ENCODE results near the gene INSL3. TPM values are rescaled to one million over a fixed set of nuclear protein-coding genes. Genes with fewer than 3 reads are reported as not detected.
A peak's percentile ranks its signal among the peaks of the same experiment; 100 is the strongest.
"Not testable (repeated sequence)": the region's sequence is repeated elsewhere in the genome, so short reads cannot be mapped to it uniquely, and the experiment has no call there.

The INSL3 gene
- total and polyA plus RNA-seq, 4 experiments from 2014 or later = 1.0 to 5.3 (median 4.4) TPM

- not testable (repeated sequence) for DNase-seq; H3K4me3 Mint-ChIP-seq; H3K4me3 ChIP-seq (ENCODE audit: low read length in 2 of 2); H3K9me3 Mint-ChIP-seq; H3K9me3 ChIP-seq (ENCODE audit: control insufficient read depth in 1 of 2, low read length in 2 of 2); H3K4me1 ChIP-seq (ENCODE audit: insufficient read depth, low read length); H3K27ac ChIP-seq (ENCODE audit: low read depth, low read length); H3K27me3 Mint-ChIP-seq; H3K27ac Mint-ChIP-seq; H3K27me3 ChIP-seq (ENCODE audit: insufficient read depth, low read length)
- intact Hi-C loops (cut with micrococcal nuclease) = loop anchor here (1.0 kb wide), 3 partner anchors 67 to 79 kb away; no protein-coding TSS in a partner anchor
- H3K36me3 Mint-ChIP-seq = peaks cover 29 to 44% of the 10 kb centered on the region in 2 donors
- H3K36me3 ChIP-seq (ENCODE audit: insufficient read depth, low read length) = peaks cover 28% of the 10 kb centered on the region
- ChIA-PET POLR2A (ENCODE audit: partially characterized antibody) (interaction anchor here (1.6 kb wide), 1 partner anchor 19 kb away, joined by 4 read pairs; no protein-coding TSS in a partner anchor), CTCF (ENCODE audit: partially characterized antibody) (interaction anchor here (0.7 to 4.6 kb wide), 17 partner anchors 11 to 177 kb away, joined by 3 to 28 read pairs (median 5); partner anchors contain the start of genes B3GNT3, CCDC124, FCHO1 and JAK3)
- peaks cover 8 to 13% (median 12%) of the 10 kb centered on the region in 4 donors for H3K4me1 Mint-ChIP-seq
These were observed 37.6 kb downstream of the INSL3 start for GRCh38 chr19:17783721-17784120.

GRCh38 chr19:17780781-17781180 is 40.5 kb downstream of the INSL3 start:
- H3K4me1 Mint-ChIP-seq = peaks cover 7 to 16% (median 12%) of the 10 kb centered on the region in 4 donors
- intact Hi-C loops (cut with micrococcal nuclease) = no loop called here
- ChIA-PET POLR2A (ENCODE audit: partially characterized antibody) (interaction anchor here (0.5 to 1.0 kb wide), 2 partner anchors 30 to 488 kb away, joined by 3 to 4 read pairs; partner anchors contain the start of gene FCHO1), CTCF (ENCODE audit: partially characterized antibody) (no interaction called here)
- DNase-seq = no peak
- H3K27ac Mint-ChIP-seq = peak overlapping the region in 1 of 7 donors; percentile 12
- peaks cover 31% of the 10 kb centered on the region for H3K36me3 ChIP-seq (ENCODE audit: insufficient read depth, low read length)
- no peak overlapping the region for H3K27ac ChIP-seq (ENCODE audit: low read depth, low read length)
- H3K9me3 ChIP-seq (ENCODE audit: control insufficient read depth in 1 of 2, low read length in 2 of 2) = no peaks in the 10 kb centered on the region
- H3K4me3 ChIP-seq (ENCODE audit: low read length in 2 of 2) = no peak overlapping the region
- H3K27me3 Mint-ChIP-seq = no peaks in the 10 kb centered on the region
- peaks cover 27 to 41% of the 10 kb centered on the region in 2 donors for H3K36me3 Mint-ChIP-seq
- H3K9me3 Mint-ChIP-seq = no peaks in the 10 kb centered on the region
- H3K4me3 Mint-ChIP-seq = no peak overlapping the region
- H3K4me1 ChIP-seq (ENCODE audit: insufficient read depth, low read length) = peaks cover 6% of the 10 kb centered on the region
- no peaks in the 10 kb centered on the region for H3K27me3 ChIP-seq (ENCODE audit: insufficient read depth, low read length)

- H3K36me3 Mint-ChIP-seq = peaks cover 30 to 49% of the 10 kb centered on the region in 2 donors
- H3K27me3 ChIP-seq (ENCODE audit: insufficient read depth, low read length) = no peaks in the 10 kb centered on the region
- no peak overlapping the region for H3K4me3 Mint-ChIP-seq
- intact Hi-C loops (cut with micrococcal nuclease) = no loop called here
- peak overlapping the region in 2 of 7 donors; percentile 56 to 76 for H3K27ac Mint-ChIP-seq
- H3K9me3 ChIP-seq (ENCODE audit: control insufficient read depth in 1 of 2, low read length in 2 of 2) = no peaks in the 10 kb centered on the region
- POLR2A ChIA-PET (ENCODE audit: partially characterized antibody) = no interaction called here
- H3K9me3 Mint-ChIP-seq = no peaks in the 10 kb centered on the region
- CTCF ChIA-PET (ENCODE audit: partially characterized antibody) = interaction anchor here (1.0 to 1.9 kb wide), 2 partner anchors 75 to 76 kb away, joined by 3 to 7 read pairs; no protein-coding TSS in a partner anchor
- peaks cover 28% of the 10 kb centered on the region for H3K36me3 ChIP-seq (ENCODE audit: insufficient read depth, low read length)
- no peak overlapping the region for H3K4me3 ChIP-seq (ENCODE audit: low read length in 2 of 2)
- H3K27ac ChIP-seq (ENCODE audit: low read depth, low read length) = no peak overlapping the region
- no peak for DNase-seq
- H3K27me3 Mint-ChIP-seq = no peaks in the 10 kb centered on the region
- peaks cover 4% of the 10 kb centered on the region for H3K4me1 ChIP-seq (ENCODE audit: insufficient read depth, low read length)
- H3K4me1 Mint-ChIP-seq = peaks cover 6 to 14% (median 10%) of the 10 kb centered on the region in 4 donors
These were observed 42.1 kb downstream of the INSL3 start for GRCh38 chr19:17778968-17779929.

GRCh38 chr19:17778251-17778967 is 42.9 kb downstream of the INSL3 start:
- intact Hi-C loops (cut with micrococcal nuclease) = no loop called here
- H3K27ac ChIP-seq (ENCODE audit: low read depth, low read length) = no peak overlapping the region
- H3K9me3 Mint-ChIP-seq = no peaks in the 10 kb centered on the region

GRCh38 chr19:17777840-17778239 is 43.5 kb downstream of the INSL3 start:
- H3K4me3 Mint-ChIP-seq; DNase-seq; H3K27me3 Mint-ChIP-seq; H3K4me3 ChIP-seq (ENCODE audit: low read length in 2 of 2); H3K4me1 ChIP-seq (ENCODE audit: insufficient read depth, low read length); H3K27ac ChIP-seq (ENCODE audit: low read depth, low read length); H3K27me3 ChIP-seq (ENCODE audit: insufficient read depth, low read length); H3K9me3 Mint-ChIP-seq; H3K27ac Mint-ChIP-seq; H3K9me3 ChIP-seq (ENCODE audit: control insufficient read depth in 1 of 2, low read length in 2 of 2); intact Hi-C loops (cut with micrococcal nuclease): not testable (repeated sequence)
- H3K36me3 ChIP-seq (ENCODE audit: insufficient read depth, low read length) = peaks cover 28% of the 10 kb centered on the region
- H3K4me1 Mint-ChIP-seq = peaks cover 3 to 11% (median 6%) of the 10 kb centered on the region in 4 donors
- POLR2A ChIA-PET (ENCODE audit: partially characterized antibody) = interaction anchor here (0.6 kb wide), 1 partner anchor 70 kb away, joined by 3 read pairs; the partner anchor contains the start of gene JAK3
- H3K36me3 Mint-ChIP-seq = peaks cover 32 to 51% of the 10 kb centered on the region in 2 donors
- CTCF ChIA-PET (ENCODE audit: partially characterized antibody) = interaction anchor here (1.5 to 1.9 kb wide), 3 partner anchors 11 to 78 kb away, joined by 4 to 7 read pairs (median 4); no protein-coding TSS in a partner anchor

More at GRCh38 chr19:17778251-17778967, 42.9 kb downstream of the INSL3 start:
- Mint-ChIP-seq H3K27ac (no peak overlapping the region), H3K4me1 (peaks cover 3 to 11% (median 6%) of the 10 kb centered on the region in 4 donors), H3K36me3 (peaks cover 27 to 50% of the 10 kb centered on the region in 2 donors), H3K4me3 (no peak overlapping the region), H3K27me3 (no peaks in the 10 kb centered on the region)
- Histone ChIP-seq H3K4me1 (ENCODE audit: insufficient read depth, low read length) (no peaks in the 10 kb centered on the region), H3K27me3 (ENCODE audit: insufficient read depth, low read length) (no peaks in the 10 kb centered on the region), H3K36me3 (ENCODE audit: insufficient read depth, low read length) (peaks cover 24% of the 10 kb centered on the region), H3K4me3 (ENCODE audit: low read length in 2 of 2) (no peak overlapping the region), H3K9me3 (ENCODE audit: control insufficient read depth in 1 of 2, low read length in 2 of 2) (no peaks in the 10 kb centered on the region)
- DNase-seq = no peak
- ChIA-PET CTCF (ENCODE audit: partially characterized antibody) (interaction anchor here (1.9 kb wide), 1 partner anchor 77 kb away, joined by 7 read pairs; no protein-coding TSS in a partner anchor), POLR2A (ENCODE audit: partially characterized antibody) (no interaction called here)

GRCh38 chr19:17775991-17776803 is 45.1 kb downstream of the INSL3 start:
- Mint-ChIP-seq H3K4me3 (no peak overlapping the region), H3K27ac (peak overlapping the region in 6 of 7 donors; percentile 15 to 74 (median 56))

More at GRCh38 chr19:17775991-17776803, 45.1 kb downstream of the INSL3 start:
- Histone ChIP-seq H3K27me3 (ENCODE audit: insufficient read depth, low read length) (no peaks in the 10 kb centered on the region), H3K4me3 (ENCODE audit: low read length in 2 of 2) (no peak overlapping the region), H3K27ac (ENCODE audit: low read depth, low read length) (no peak overlapping the region), H3K9me3 (ENCODE audit: control insufficient read depth in 1 of 2, low read length in 2 of 2) (no peaks in the 10 kb centered on the region), H3K36me3 (ENCODE audit: insufficient read depth, low read length) (peaks cover 29% of the 10 kb centered on the region), H3K4me1 (ENCODE audit: insufficient read depth, low read length) (no peaks in the 10 kb centered on the region)
- intact Hi-C loops (cut with micrococcal nuclease) = loop anchor here (1.0 to 2.0 kb wide), 2 partner anchors 72 to 79 kb away; no protein-coding TSS in a partner anchor
- Mint-ChIP-seq H3K36me3 (peaks cover 28 to 49% of the 10 kb centered on the region in 2 donors), H3K27me3 (no peaks in the 10 kb centered on the region), H3K9me3 (no peaks in the 10 kb centered on the region), H3K4me1 (peaks cover 2 to 7% (median 5%) of the 10 kb centered on the region in 4 donors)
- DNase-seq = no peak
- CTCF ChIA-PET (ENCODE audit: partially characterized antibody) = interaction anchor here (0.8 to 1.9 kb wide), 8 partner anchors 9 to 78 kb away, joined by 3 to 7 read pairs (median 4); no protein-coding TSS in a partner anchor
- POLR2A ChIA-PET (ENCODE audit: partially characterized antibody) = interaction anchor here (1.0 kb wide), 1 partner anchor 70 kb away, joined by 3 read pairs; no protein-coding TSS in a partner anchor
